T-helper 22 cell (primary cell): ENCODE results near the gene YJU2.

ENCODE experiments used
- DNase-seq: peaks from one replicate; pipeline ENCODE4 v3.0.0-alpha.2; 2020; ENCODE audit warnings: low read depth

The YJU2 gene

GRCh38 chr19:4298810-4299550 lies 52.1 kb downstream of the YJU2 start:
- no peak for DNase-seq

GRCh38 chr19:4300589-4300988 lies 53.7 kb downstream of the YJU2 start:
- DNase-seq = no peak

- DNase-seq = no peak
Measured at GRCh38 chr19:4301590-4302242, 54.8 kb downstream of the YJU2 start.

- DNase-seq = no peak
Measured at GRCh38 chr19:4302243-4302640, 55.4 kb downstream of the YJU2 start, which contains the start of gene TMIGD2. TSS of gene TMIGD2 (minus strand) at chr19:4302389. CDS start at chr19:4302385, 4 bp downstream.

- no peak for DNase-seq
Measured at GRCh38 chr19:4303819-4304537, 57.1 kb downstream of the YJU2 start.

- no peak for DNase-seq
Measured at GRCh38 chr19:4304538-4305256, 57.8 kb downstream of the YJU2 start, which contains the start of gene FSD1. TSS of gene FSD1 (plus strand) at chr19:4304598. CDS start at chr19:4304747, 149 bp downstream.

- DNase-seq = no peak
Measured at GRCh38 chr19:4305257-4305612, 58.4 kb downstream of the YJU2 start.

GRCh38 chr19:4305659-4306058 lies 58.8 kb downstream of the YJU2 start:
- DNase-seq = no peak

- no peak for DNase-seq
Measured at GRCh38 chr19:4310247-4311121, 63.6 kb downstream of the YJU2 start.

GRCh38 chr19:4313847-4314490 lies 67.1 kb downstream of the YJU2 start:
- DNase-seq = no peak

- no peak for DNase-seq
Measured at GRCh38 chr19:4316956-4317355, 70.1 kb downstream of the YJU2 start.

GRCh38 chr19:4318460-4318859 lies 71.6 kb downstream of the YJU2 start:
- no peak for DNase-seq
